HCT116 (cell line): ENCODE data around the gene GPR142. TPM values are rescaled to one million over a fixed set of nuclear protein-coding genes. Genes with fewer than 3 reads are reported as not detected.

Experiments used
- ATAC-seq: fragments of 200-7000 bp; cut with Tn5 transposase; 2 replicates; pipeline ENCODE4 v1.9.1; 2020; ENCODE audit warnings: mild to moderate bottlenecking, moderate library complexity
- BruUV-seq: library from RNA; stranded (reverse); fragments of 400-500 nt; replicated peaks from 2 replicates; lab custom pipeline; 2021; lab: Mats Ljungman, UMichigan
- CTCF ChIA-PET: fragments of 300-600 bp; sonication (Branson Sonifier 250); formaldehyde crosslinking; loops from one replicate; lab custom pipeline; 2021; ENCODE audit warnings: antibody characterized with exemption; lab: Charles Lee
- POLR2A ChIA-PET: fragments of 300-600, 350-600 bp; sonication (Branson Sonifier 250); formaldehyde crosslinking; loops from one replicate; lab custom pipeline; 2021; ENCODE audit warnings: antibody characterized with exemption; lab: Charles Lee
- RAD21 ChIA-PET, 2 experiments: fragments of 300-600 bp; sonication (Branson Sonifier 250); formaldehyde crosslinking; loops; one replicate each; lab custom pipeline; 2023; ENCODE audit warnings: low total read pairs in 2 of 2; ENCODE audit not compliant: uncharacterized antibody in 2 of 2, unreplicated experiment in 2 of 2, low non-redundant PET in 1 of 2; lab: Charles Lee
- DNase-seq: peaks from one replicate; pipeline ENCODE4 v3.0.0-alpha.2; 2010; ENCODE audit warnings: low read depth, low spot score
- H2AFZ ChIP-seq: fragments of 200-600 bp; shearing (Covaris generic), sonication (generic); 2 replicates; pipeline ENCODE4 v1.6.1; 2017; ENCODE audit warnings: low read depth, mixed run types, mixed read lengths, antibody characterized with exemption, low read length; ENCODE audit not compliant: poor library complexity, severe bottlenecking
- H3K27ac ChIP-seq: 2 replicates; pipeline ENCODE4 v1.5.1; 2012; ENCODE audit warnings: low read depth, low read length
- H3K27me3 ChIP-seq: fragments of 200-600 bp; sonication (generic); 2 replicates; pipeline ENCODE4 v1.6.1; 2016; ENCODE audit warnings: mixed run types, low read length, mixed read lengths; ENCODE audit not compliant: insufficient read depth
- H3K36me3 ChIP-seq, 2 experiments: fragments of 200-500 bp in 1 of 2; fragments of 200-600 bp in 1 of 2; sonication (Bioruptor generic) in 1 of 2; sonication (generic) in 1 of 2; 2 replicates each; pipeline versions ENCODE4 v1.5.1 to v1.6.1; 2014 to 2016; ENCODE audit warnings: low read length in 2 of 2, inconsistent platforms in 1 of 2, mixed read lengths in 1 of 2, mixed run types in 1 of 2; ENCODE audit not compliant: insufficient read depth in 2 of 2, control insufficient read depth in 1 of 2
- H3K4me1 ChIP-seq, 2 experiments: fragments of 200-600 bp in 1 of 2; sonication (generic) in 1 of 2; 2 replicates each; pipeline versions ENCODE4 v1.5.1 to v1.6.1; 2012 to 2017; ENCODE audit warnings: low read length in 2 of 2, inconsistent platforms in 1 of 2, mild to moderate bottlenecking in 1 of 2, mixed read lengths in 1 of 2, mixed run types in 1 of 2, moderate library complexity in 1 of 2; ENCODE audit not compliant: insufficient read depth in 2 of 2, control insufficient read depth in 1 of 2
- H3K4me2 ChIP-seq: fragments of 200-600 bp; sonication (generic); 2 replicates; pipeline ENCODE4 v1.6.1; 2017; ENCODE audit warnings: mixed run types, low read length, mixed read lengths
- H3K4me3 ChIP-seq, 2 experiments: fragments of 200-600 bp in 1 of 2; sonication (generic) in 1 of 2; replicated peaks in 1 of 2; 2 replicates each; pipeline ENCODE4 v1.5.1; 2011 to 2016; ENCODE audit warnings: low read length in 2 of 2, control low read depth in 1 of 2, low read depth in 1 of 2, mild to moderate bottlenecking in 1 of 2, mixed read lengths in 1 of 2, mixed run types in 1 of 2
- H3K79me2 ChIP-seq: fragments of 200-600 bp; sonication (generic); 2 replicates; pipeline ENCODE4 v1.6.1; 2017; ENCODE audit warnings: mild to moderate bottlenecking, mixed run types, low read length, moderate library complexity, mixed read lengths; ENCODE audit not compliant: insufficient read depth
- H3K9ac ChIP-seq: fragments of 200-600 bp; sonication (generic); 2 replicates; pipeline ENCODE4 v1.6.1; 2016; ENCODE audit warnings: low read length, mixed read lengths
- H3K9me2 ChIP-seq: fragments of 200-600 bp; sonication (generic), shearing (Covaris generic); 2 replicates; pipeline ENCODE4 v1.6.1; 2017; ENCODE audit warnings: mixed run types, mild to moderate bottlenecking, moderate library complexity; ENCODE audit not compliant: insufficient read depth
- H3K9me3 ChIP-seq, 2 experiments: fragments of 200-500 bp in 1 of 2; fragments of 200-600 bp in 1 of 2; sonication (Bioruptor generic) in 1 of 2; sonication (generic) in 1 of 2; 2 replicates each; pipeline ENCODE4 v1.6.1; 2014 to 2017; ENCODE audit warnings: low read length in 2 of 2, mixed read lengths in 2 of 2, inconsistent platforms in 1 of 2, low read depth in 1 of 2, mild to moderate bottlenecking in 1 of 2, mixed run types in 1 of 2, moderate library complexity in 1 of 2; ENCODE audit not compliant: control insufficient read depth in 1 of 2, insufficient read depth in 1 of 2
- H4K20me1 ChIP-seq: fragments of 200-600 bp; sonication (generic), shearing (Covaris generic); 2 replicates; pipeline ENCODE4 v1.6.1; 2017; ENCODE audit warnings: mixed run types, mild to moderate bottlenecking, moderate library complexity; ENCODE audit not compliant: insufficient read depth
- ATF3 ChIP-seq: IDR thresholded peaks from 2 replicates; pipeline ENCODE4 v1.6.1; 2012
- CBX3 ChIP-seq: IDR thresholded peaks from 2 replicates; pipeline ENCODE4 v1.6.1; 2012; ENCODE audit warnings: low read depth
- EGR1 ChIP-seq: IDR thresholded peaks from 2 replicates; pipeline ENCODE4 v1.6.1; 2012; ENCODE audit warnings: low read depth
- EZH2phosphoT487 ChIP-seq: fragments of 200-600 bp; IDR thresholded peaks from 2 replicates; pipeline ENCODE4 v1.6.1; 2018; ENCODE audit warnings: antibody characterized with exemption, borderline replicate concordance
- JUND ChIP-seq: IDR thresholded peaks from 2 replicates; pipeline ENCODE4 v1.6.1; 2012
- MAX ChIP-seq: IDR thresholded peaks from 2 replicates; pipeline ENCODE4 v1.6.1; 2012
- POLR2AphosphoS5 ChIP-seq: IDR thresholded peaks from 2 replicates; pipeline ENCODE4 v1.6.1; 2011; ENCODE audit warnings: mild to moderate bottlenecking, low read depth, low read length, moderate library complexity
- RAD21 ChIP-seq: IDR thresholded peaks from 2 replicates; pipeline ENCODE4 v1.6.1; 2012; ENCODE audit warnings: low read depth, mild to moderate bottlenecking
- SP1 ChIP-seq: IDR thresholded peaks from 2 replicates; pipeline ENCODE4 v1.6.1; 2012; ENCODE audit warnings: low read depth
- ZBTB33 ChIP-seq: IDR thresholded peaks from 2 replicates; pipeline ENCODE4 v1.6.1; 2011; ENCODE audit warnings: mild to moderate bottlenecking, low read length, moderate library complexity; ENCODE audit not compliant: insufficient replicate concordance; ENCODE audit errors: extremely low read depth
- ZFX ChIP-seq: fragments of 450-650 bp; IDR thresholded peaks from 2 replicates; pipeline ENCODE4 v1.6.1; 2017
- intact Hi-C: fragments of 100-400 bp; cut with micrococcal nuclease; formaldehyde crosslinking; loops from 2 replicates; pipeline ENCODE4 v1.10.0; 2022
- total RNA-seq: library from RNA; stranded (reverse); gene quantifications from one replicate; pipeline ENCODE4 v1.2.1, GENCODE V29; 2021; ENCODE audit not compliant: unreplicated experiment

GPR142 gene
- total RNA-seq, 1 experiment from 2014 or later = not detected

GRCh38 chr17:74403512-74404137 lies 36.3 kb downstream of the GPR142 start:
- Histone ChIP-seq H4K20me1 (no peaks in the 10 kb centered on the region), H3K9me3 (no peaks in the 10 kb centered on the region), H2AFZ (no peak overlapping the region), H3K4me2 (no peak overlapping the region), H3K27ac (no peak overlapping the region), H3K4me1 (peaks cover 0 to 10% of the 10 kb centered on the region in 2 experiments; a peak in 1 of 4 replicates), H3K79me2 (no peaks in the 10 kb centered on the region), H3K9me2 (no peaks in the 10 kb centered on the region), H3K9ac (no peak overlapping the region), H3K36me3 (no peaks in the 10 kb centered on the region), H3K27me3 (no peaks in the 10 kb centered on the region), H3K4me3 (no peak overlapping the region)
- TF ChIP-seq ZBTB33 (no peak), EGR1 (no peak), POLR2AphosphoS5 (no peak), EZH2phosphoT487 (no peak), CBX3 (no peak), JUND (no peak), ZFX (no peak), SP1 (no peak), ATF3 (no peak), MAX (no peak), RAD21 (no peak)
- no peak for DNase-seq
- ATAC-seq = no peak
- ChIA-PET RAD21 (no interaction called here), CTCF (no interaction called here), POLR2A (no interaction called here)
- intact Hi-C loops = no loop called here
- BruUV-seq = no TSS peak
